Upper lobe of left lung (tissue), 6 donors: Measurements from ENCODE around the gene WDFY3. TPM values are rescaled to one million over a fixed set of nuclear protein-coding genes. Genes with fewer than 3 reads are reported as not detected.

Experiments
- ATAC-seq, 2 donors: fragments of 200-7000 bp; cut with Tn5 transposase; one replicate each; pipeline ENCODE4 v1.9.1; 2022; ENCODE audit warnings: mild to moderate bottlenecking in 2 of 2, moderate library complexity in 2 of 2; ENCODE audit not compliant: low FRiP score in 2 of 2
- DNase-seq, 2 donors: peaks; one replicate each; pipeline ENCODE4 v3.0.0-alpha.2; 2019 to 2020
- H3K27ac ChIP-seq, 4 donors: fragments of 200-600 bp; sonication (generic); one replicate each; pipeline ENCODE4 v1.5.1; 2016 to 2019
- H3K27me3 ChIP-seq, 4 donors: fragments of 200-600 bp; sonication (generic); one replicate each; pipeline ENCODE4 v1.5.1; 2017 to 2019
- H3K36me3 ChIP-seq, 4 donors: fragments of 200-600 bp; sonication (generic); one replicate each; pipeline ENCODE4 v1.5.1; 2016 to 2019
- H3K4me1 ChIP-seq, 4 donors: fragments of 200-600 bp; sonication (generic); one replicate each; pipeline ENCODE4 v1.5.1; 2018 to 2019
- H3K4me3 ChIP-seq, 4 donors: fragments of 200-600 bp; sonication (generic); one replicate each; pipeline ENCODE4 v1.5.1; 2017 to 2019; ENCODE audit warnings: mild to moderate bottlenecking in 2 of 4, moderate library complexity in 1 of 4
- H3K9me3 ChIP-seq, 4 donors: fragments of 200-600 bp; sonication (generic); one replicate each; pipeline ENCODE4 v1.5.1; 2018 to 2019
- EP300 ChIP-seq, 4 donors: sonication (generic); formaldehyde crosslinking; IDR thresholded peaks; one replicate each; pipeline ENCODE4 v1.5.1; 2017; ENCODE audit warnings: antibody characterized with exemption in 4 of 4, control low read depth in 2 of 4
- POLR2A ChIP-seq, 4 donors: fragments of 450-650 bp; IDR thresholded peaks; one replicate each; pipeline ENCODE4 v1.5.1; 2016 to 2017; ENCODE audit warnings: antibody characterized with exemption in 4 of 4, mild to moderate bottlenecking in 2 of 4
- POLR2AphosphoS5 ChIP-seq, 2 donors: sonication (generic); formaldehyde crosslinking; IDR thresholded peaks; one replicate each; pipeline ENCODE4 v1.5.1; 2017; ENCODE audit warnings: antibody characterized with exemption in 2 of 2
- WGBS, 2 donors: methylation state at CpG; one replicate each; pipeline ENCODE4 v1.1.5; 2017 to 2018; 5-methylcytosine and 5-hydroxymethylcytosine counted together
- total RNA-seq, 6 donors: library from RNA; depleted of rRNA in 4 of 6; stranded (reverse); fragments of >200 nt in 4 of 6; gene quantifications; one replicate each; pipeline versions ENCODE4 v1.1.0 to v1.2.1, GENCODE V29; 2016 to 2021
- TF ChIP-seq, protein P1 (sequence below), 6 experiments: fragments of 450-650 bp in 4 of 6; fragments of 200-600 bp in 2 of 6; sonication (generic) in 2 of 6; IDR thresholded peaks; one replicate each; pipeline ENCODE4 v1.5.1; 2016 to 2019; ENCODE audit warnings: antibody characterized with exemption in 6 of 6
- donor health status: DM: no; HTN: no; CAD: no; lungs with moderate emphysema.
- donor health status: DM: no; HTN: yes; CAD: no; lungs with severe emphysema.

The WDFY3 gene
- total RNA-seq, 6 donors from 2014 or later: 52.0 to 159 (median 103) TPM

DNA sequence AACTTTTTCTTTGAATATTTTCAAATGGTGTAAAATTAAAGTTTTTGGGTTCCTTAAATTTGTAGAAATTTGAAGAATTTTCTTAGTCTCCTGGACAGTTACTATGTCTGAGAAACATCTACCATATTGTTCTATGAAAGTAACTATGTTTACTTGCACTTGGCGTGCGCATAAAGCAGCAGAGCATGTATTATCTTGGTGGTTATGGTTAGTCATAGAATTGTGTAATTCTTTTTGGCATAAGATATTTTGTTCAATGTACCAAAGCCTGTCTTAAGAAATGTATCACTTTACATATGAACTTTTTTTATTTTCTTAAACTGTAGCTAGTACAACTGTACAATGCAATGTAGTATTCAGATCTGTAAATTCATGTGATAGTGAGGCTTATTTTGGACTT, 334.4 kb downstream of the WDFY3 start:
- DNase-seq (no peak), ATAC-seq (peak in 1 of 2 donors; percentile 88)
- Histone ChIP-seq H3K9me3 (no peaks in the 10 kb centered on the region), H3K4me1 (no peaks in the 10 kb centered on the region), H3K27me3 (no peaks in the 10 kb centered on the region), H3K36me3 (no peaks in the 10 kb centered on the region), H3K27ac (no peak overlapping the region), H3K4me3 (no peak overlapping the region)
- no peak for TF ChIP-seq POLR2A (IDR thresholded peaks at IDR 0.05)
- TF ChIP-seq, protein P1, sequence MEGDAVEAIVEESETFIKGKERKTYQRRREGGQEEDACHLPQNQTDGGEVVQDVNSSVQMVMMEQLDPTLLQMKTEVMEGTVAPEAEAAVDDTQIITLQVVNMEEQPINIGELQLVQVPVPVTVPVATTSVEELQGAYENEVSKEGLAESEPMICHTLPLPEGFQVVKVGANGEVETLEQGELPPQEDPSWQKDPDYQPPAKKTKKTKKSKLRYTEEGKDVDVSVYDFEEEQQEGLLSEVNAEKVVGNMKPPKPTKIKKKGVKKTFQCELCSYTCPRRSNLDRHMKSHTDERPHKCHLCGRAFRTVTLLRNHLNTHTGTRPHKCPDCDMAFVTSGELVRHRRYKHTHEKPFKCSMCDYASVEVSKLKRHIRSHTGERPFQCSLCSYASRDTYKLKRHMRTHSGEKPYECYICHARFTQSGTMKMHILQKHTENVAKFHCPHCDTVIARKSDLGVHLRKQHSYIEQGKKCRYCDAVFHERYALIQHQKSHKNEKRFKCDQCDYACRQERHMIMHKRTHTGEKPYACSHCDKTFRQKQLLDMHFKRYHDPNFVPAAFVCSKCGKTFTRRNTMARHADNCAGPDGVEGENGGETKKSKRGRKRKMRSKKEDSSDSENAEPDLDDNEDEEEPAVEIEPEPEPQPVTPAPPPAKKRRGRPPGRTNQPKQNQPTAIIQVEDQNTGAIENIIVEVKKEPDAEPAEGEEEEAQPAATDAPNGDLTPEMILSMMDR (IDR thresholded peaks at IDR 0.05): no peak
- TF ChIP-seq POLR2AphosphoS5 (IDR thresholded peaks at IDR 0.05): no peak
- TF ChIP-seq EP300 (IDR thresholded peaks at IDR 0.05): no peak
- 87 to 95% methylated on average over 2 of the region's 2 CpGs for WGBS, 2 donors

- DNase-seq (no peak), ATAC-seq (no peak)
- WGBS, 2 donors: 84 to 87% methylated on average over 3 of the region's 3 CpGs
- no peaks in the 10 kb centered on the region for H3K27me3 ChIP-seq
- no peaks in the 10 kb centered on the region for H3K36me3 ChIP-seq
- TF ChIP-seq POLR2A (IDR thresholded peaks at IDR 0.05): no peak
- TF ChIP-seq POLR2AphosphoS5 (IDR thresholded peaks at IDR 0.05): no peak
- TF ChIP-seq EP300 (IDR thresholded peaks at IDR 0.05): no peak
- TF ChIP-seq, protein P1 (IDR thresholded peaks at IDR 0.05): no peak
- no peaks in the 10 kb centered on the region for H3K4me1 ChIP-seq
- no peaks in the 10 kb centered on the region for H3K9me3 ChIP-seq
- no peak overlapping the region for H3K27ac ChIP-seq
- no peak overlapping the region for H3K4me3 ChIP-seq
Measured at GRCh38 chr4:84631573-84631972, 334.9 kb downstream of the WDFY3 start.

- H3K27me3 ChIP-seq: no peaks in the 10 kb centered on the region
- DNase-seq (no peak), ATAC-seq (no peak)
- no peak overlapping the region for H3K4me3 ChIP-seq
- 76 to 84% methylated on average over 5 of the region's 5 CpGs for WGBS, 2 donors
- H3K9me3 ChIP-seq: no peaks in the 10 kb centered on the region
- no peaks in the 10 kb centered on the region for H3K4me1 ChIP-seq
- no peaks in the 10 kb centered on the region for H3K36me3 ChIP-seq
- TF ChIP-seq EP300 (IDR thresholded peaks at IDR 0.05) (no peak), POLR2A (IDR thresholded peaks at IDR 0.05) (no peak)
- TF ChIP-seq, protein P1 (IDR thresholded peaks at IDR 0.05): no peak
- H3K27ac ChIP-seq: no peak overlapping the region
Measured at GRCh38 chr4:84626673-84627072, 339.8 kb downstream of the WDFY3 start.

GRCh38 chr4:84623661-84624060, 342.8 kb downstream of the WDFY3 start:
- Histone ChIP-seq H3K4me1 (no peaks in the 10 kb centered on the region), H3K4me3 (no peak overlapping the region), H3K27ac (no peak overlapping the region), H3K36me3 (no peaks in the 10 kb centered on the region), H3K27me3 (no peaks in the 10 kb centered on the region), H3K9me3 (no peaks in the 10 kb centered on the region)
- DNase-seq (no peak), ATAC-seq (no peak)
- TF ChIP-seq, protein P1 (IDR thresholded peaks at IDR 0.05): no peak
- TF ChIP-seq POLR2AphosphoS5 (IDR thresholded peaks at IDR 0.05) (no peak), POLR2A (IDR thresholded peaks at IDR 0.05) (no peak), EP300 (IDR thresholded peaks at IDR 0.05) (no peak)
- WGBS, 2 donors: 95% methylated on average over 11 of the region's 11 CpGs

GRCh38 chr4:84622959-84623358, 343.5 kb downstream of the WDFY3 start:
- Histone ChIP-seq H3K36me3 (no peaks in the 10 kb centered on the region), H3K4me3 (no peak overlapping the region), H3K4me1 (no peaks in the 10 kb centered on the region), H3K9me3 (no peaks in the 10 kb centered on the region), H3K27me3 (no peaks in the 10 kb centered on the region), H3K27ac (no peak overlapping the region)
- 73 to 85% methylated on average over 1 of the region's 1 CpG for WGBS, 2 donors
- DNase-seq (no peak), ATAC-seq (no peak)
- TF ChIP-seq, protein P1 (IDR thresholded peaks at IDR 0.05): no peak
- TF ChIP-seq POLR2AphosphoS5 (IDR thresholded peaks at IDR 0.05): no peak
